HK-2 (cell line): Measurements from ENCODE around the gene IFNG.

Experiments used
- DNase-seq: peaks from one replicate; pipeline ENCODE4 v3.0.0-alpha.2; 2018; ENCODE audit not compliant: unreplicated experiment

IFNG gene

GRCh38 chr12:68166317-68166831, 6.8 kb upstream of the IFNG start:
- DNase-seq = no peak

GRCh38 chr12:68163560-68164081, 4.1 kb upstream of the IFNG start:
- DNase-seq = no peak

GRCh38 chr12:68162374-68162773, 2.8 kb upstream of the IFNG start:
- DNase-seq = no peak

- DNase-seq = no peak
Measured at GRCh38 chr12:68158432-68158831, 1.1 kb downstream of the IFNG start.

- no peak for DNase-seq
Measured at GRCh38 chr12:68157380-68157779, 2.2 kb downstream of the IFNG start.

GRCh38 chr12:68156636-68157035, 2.9 kb downstream of the IFNG start:
- no peak for DNase-seq

- no peak for DNase-seq
Measured at GRCh38 chr12:68154779-68155178, 4.8 kb downstream of the IFNG start.

GRCh38 chr12:68148261-68148951, 11.1 kb downstream of the IFNG start:
- no peak for DNase-seq

GRCh38 chr12:68140556-68140955, 19.0 kb downstream of the IFNG start:
- DNase-seq = no peak

- no peak for DNase-seq
Measured at GRCh38 chr12:68139941-68140340, 19.6 kb downstream of the IFNG start.

GRCh38 chr12:68139001-68139400, 20.5 kb downstream of the IFNG start:
- no peak for DNase-seq

GRCh38 chr12:68138480-68138879, 21.1 kb downstream of the IFNG start:
- no peak for DNase-seq

GRCh38 chr12:68137335-68137830, 22.2 kb downstream of the IFNG start:
- no peak for DNase-seq

- no peak for DNase-seq
Measured at GRCh38 chr12:68135520-68135919, 24.0 kb downstream of the IFNG start.

GRCh38 chr12:68131867-68132414, 27.6 kb downstream of the IFNG start:
- DNase-seq = no peak

GRCh38 chr12:68129979-68130378, 29.6 kb downstream of the IFNG start:
- no peak for DNase-seq

GRCh38 chr12:68122236-68122920, 37.2 kb downstream of the IFNG start:
- DNase-seq = no peak

GRCh38 chr12:68121143-68121542, 38.4 kb downstream of the IFNG start:
- DNase-seq = no peak

GRCh38 chr12:68119724-68120211, 39.8 kb downstream of the IFNG start:
- DNase-seq = no peak

GRCh38 chr12:68119250-68119649, 40.3 kb downstream of the IFNG start:
- DNase-seq = no peak

GRCh38 chr12:68118096-68118755, 41.3 kb downstream of the IFNG start:
- DNase-seq = no peak

- DNase-seq = no peak
Measured at GRCh38 chr12:68117661-68118060, 41.9 kb downstream of the IFNG start.
